Measurements from ENCODE around the gene WNK2.

WNK2 gene

DNA sequence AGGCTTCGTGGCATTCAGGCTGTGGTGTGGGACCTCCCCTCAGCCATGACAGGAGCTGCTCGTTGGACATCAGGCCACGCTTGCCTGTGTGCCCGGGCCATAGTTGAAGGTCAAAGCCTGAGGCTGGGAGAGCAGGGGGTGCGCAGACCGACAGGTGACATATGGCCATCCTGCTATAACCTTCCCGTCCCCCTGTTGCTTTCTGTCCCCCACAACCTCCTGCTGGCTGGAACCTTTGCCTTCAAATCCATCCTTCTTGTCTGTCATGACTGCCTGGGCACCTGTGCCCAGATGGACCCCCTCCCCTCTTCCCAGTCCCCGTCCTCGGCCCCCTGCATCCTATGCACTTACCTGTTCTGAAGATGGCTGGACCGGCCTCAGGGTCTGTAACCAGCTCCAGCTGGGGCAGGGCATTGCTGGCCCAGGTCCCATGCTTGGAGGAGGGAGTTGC, 83.2 kb downstream of the WNK2 start:
- no peak for DNase-seq (ENCODE audit: low read depth)
- H3K4me3 ChIP-seq (ENCODE audit: control insufficient read depth, low read depth, low read length) = no peak overlapping the region
- no peak for TF ChIP-seq CTCF (conservative IDR thresholded peaks at IDR 0.05; ENCODE audit: control insufficient read depth, insufficient read depth, low read depth, low read length)

GRCh38 chr9:93267681-93268505, 84.0 kb downstream of the WNK2 start:
- H3K4me3 ChIP-seq (ENCODE audit: control insufficient read depth, low read depth, low read length) = no peak overlapping the region
- no peak for TF ChIP-seq CTCF (conservative IDR thresholded peaks at IDR 0.05; ENCODE audit: control insufficient read depth, insufficient read depth, low read depth, low read length)
- no peak for DNase-seq (ENCODE audit: low read depth)

GRCh38 chr9:93268551-93269314, 84.8 kb downstream of the WNK2 start:
- no peak overlapping the region for H3K4me3 ChIP-seq (ENCODE audit: control insufficient read depth, low read depth, low read length)
- no peak for TF ChIP-seq CTCF (conservative IDR thresholded peaks at IDR 0.05; ENCODE audit: control insufficient read depth, insufficient read depth, low read depth, low read length)
- no peak for DNase-seq (ENCODE audit: low read depth)

GRCh38 chr9:93270976-93271375, 87.0 kb downstream of the WNK2 start:
- H3K4me3 ChIP-seq (ENCODE audit: control insufficient read depth, low read depth, low read length) = no peak overlapping the region
- TF ChIP-seq CTCF (conservative IDR thresholded peaks at IDR 0.05; ENCODE audit: control insufficient read depth, insufficient read depth, low read depth, low read length) = no peak
- DNase-seq (ENCODE audit: low read depth) = no peak

DNA sequence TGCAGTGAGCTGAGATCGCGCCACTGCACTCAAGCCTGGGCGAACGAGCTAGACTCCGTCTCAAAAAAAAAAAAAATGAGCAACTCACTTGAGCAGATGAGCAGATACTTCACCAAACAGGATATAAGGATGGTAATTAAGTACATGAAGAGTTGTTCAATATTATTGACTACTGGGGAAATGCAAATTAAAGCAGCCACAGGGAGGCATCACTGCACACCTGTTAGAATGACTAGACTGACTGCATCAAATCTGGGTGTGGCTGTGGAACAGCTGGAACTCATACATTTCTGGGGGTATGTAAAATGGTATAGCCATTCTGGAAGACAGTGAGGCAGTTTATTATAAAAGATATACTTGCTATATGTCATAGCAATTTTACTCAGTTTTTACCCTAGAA, 93.0 kb downstream of the WNK2 start:
- no peak overlapping the region for H3K4me3 ChIP-seq (ENCODE audit: control insufficient read depth, low read depth, low read length)
- DNase-seq (ENCODE audit: low read depth) = peak; percentile 4
- TF ChIP-seq CTCF (conservative IDR thresholded peaks at IDR 0.05; ENCODE audit: control insufficient read depth, insufficient read depth, low read depth, low read length) = no peak

DNA sequence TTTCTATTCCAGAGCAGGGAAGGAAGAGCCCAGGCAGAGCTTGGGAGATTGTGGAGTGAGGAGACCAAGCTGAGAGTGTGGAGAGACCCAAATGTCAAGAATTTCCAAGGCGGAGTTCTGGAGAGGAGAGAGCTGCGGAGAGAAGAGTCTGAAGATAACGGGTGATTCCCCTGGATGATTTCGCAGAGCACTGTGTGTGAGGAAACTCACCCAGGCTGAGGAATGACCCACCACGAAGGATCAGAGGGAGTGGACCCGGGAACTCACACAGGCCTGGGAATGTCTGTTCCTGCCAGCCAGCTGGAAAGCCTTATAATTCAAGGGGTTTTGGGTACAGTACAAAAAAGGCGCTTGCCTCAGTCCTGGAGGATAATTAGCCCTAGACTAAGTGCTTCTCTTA, 94.2 kb downstream of the WNK2 start:
- no peak overlapping the region for H3K4me3 ChIP-seq (ENCODE audit: control insufficient read depth, low read depth, low read length)
- no peak for TF ChIP-seq CTCF (conservative IDR thresholded peaks at IDR 0.05; ENCODE audit: control insufficient read depth, insufficient read depth, low read depth, low read length)
- no peak for DNase-seq (ENCODE audit: low read depth)
